Measurements from ENCODE around the gene COL13A1.
A peak's percentile ranks its signal among the peaks of the same experiment; 100 is the strongest.

COL13A1 gene

GRCh38 chr10:69825604-69826003 lies 23.9 kb downstream of the COL13A1 start:
- no peak for DNase-seq

- no peak for DNase-seq
Observed at GRCh38 chr10:69826094-69826493, 24.4 kb downstream of the COL13A1 start.

- DNase-seq, result no peak
Observed at GRCh38 chr10:69826789-69827554, 25.3 kb downstream of the COL13A1 start.

DNA sequence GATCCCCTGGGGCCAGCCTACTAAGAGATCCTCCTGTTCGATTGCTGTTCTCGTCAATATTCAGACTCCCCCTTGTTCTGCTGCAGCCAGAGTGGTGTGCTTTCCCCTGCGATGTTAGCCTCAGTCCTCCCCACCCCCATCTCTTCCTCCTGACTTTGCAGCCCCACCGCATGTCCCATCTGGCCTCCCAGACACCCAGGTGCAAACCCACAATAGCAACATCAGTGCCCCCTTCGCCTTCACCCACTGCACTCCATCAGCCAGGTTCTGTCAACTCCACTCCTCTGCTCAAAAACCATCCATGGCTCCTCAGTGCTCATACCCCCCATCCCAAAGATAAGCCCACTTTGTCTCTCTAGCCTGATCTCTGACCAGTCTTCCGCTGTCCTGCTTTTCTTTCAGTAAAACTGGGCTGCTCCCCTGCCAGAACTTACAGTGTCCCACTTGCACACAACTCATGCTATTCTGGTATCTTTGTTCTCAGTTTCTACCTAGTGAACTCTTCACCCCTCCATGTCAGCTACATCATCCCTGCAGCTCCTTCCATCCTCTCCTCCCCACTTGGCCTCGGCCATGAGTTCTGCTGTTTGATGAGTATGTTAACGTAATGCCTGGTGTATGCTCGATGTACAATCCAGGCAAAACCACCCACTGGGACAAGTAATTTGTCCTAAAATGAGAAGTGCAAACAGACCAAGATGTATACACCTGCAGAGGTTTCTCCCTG lies 26.6 kb downstream of the COL13A1 start:
- no peak for DNase-seq

- no peak for DNase-seq
Observed at GRCh38 chr10:69829775-69830174, 28.1 kb downstream of the COL13A1 start.

GRCh38 chr10:69831231-69831855 lies 29.6 kb downstream of the COL13A1 start:
- no peak for DNase-seq

GRCh38 chr10:69835233-69835632 lies 33.5 kb downstream of the COL13A1 start:
- DNase-seq, result no peak

GRCh38 chr10:69835875-69836730 lies 34.4 kb downstream of the COL13A1 start:
- peak; percentile 14 for DNase-seq

GRCh38 chr10:69836731-69837030 lies 35.0 kb downstream of the COL13A1 start:
- DNase-seq, result no peak

DNA sequence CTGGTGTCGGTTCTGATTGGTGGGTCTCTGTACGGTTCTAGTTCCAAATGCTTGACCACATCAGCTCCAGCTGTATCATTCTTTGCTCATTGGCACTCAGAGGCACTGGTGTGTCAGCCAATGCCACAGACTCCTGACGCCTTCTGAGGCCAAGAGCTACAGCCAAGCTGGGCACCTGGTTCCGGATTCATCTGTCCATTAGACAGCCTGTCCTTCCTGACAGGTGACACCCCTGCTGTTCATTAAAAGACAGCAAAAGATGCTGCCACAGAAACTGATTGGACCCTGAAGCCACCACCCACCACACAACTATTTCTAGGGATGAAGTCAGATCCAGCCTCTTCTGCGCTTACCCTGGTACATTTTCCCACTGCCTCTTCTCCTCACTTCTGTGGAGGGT lies 35.6 kb downstream of the COL13A1 start:
- no peak for DNase-seq

- DNase-seq, result no peak
Observed at GRCh38 chr10:69838418-69838817, 36.7 kb downstream of the COL13A1 start.

GRCh38 chr10:69838853-69839252 lies 37.1 kb downstream of the COL13A1 start:
- DNase-seq, result no peak

- DNase-seq, result no peak
Observed at GRCh38 chr10:69839696-69840345, 38.1 kb downstream of the COL13A1 start.

DNA sequence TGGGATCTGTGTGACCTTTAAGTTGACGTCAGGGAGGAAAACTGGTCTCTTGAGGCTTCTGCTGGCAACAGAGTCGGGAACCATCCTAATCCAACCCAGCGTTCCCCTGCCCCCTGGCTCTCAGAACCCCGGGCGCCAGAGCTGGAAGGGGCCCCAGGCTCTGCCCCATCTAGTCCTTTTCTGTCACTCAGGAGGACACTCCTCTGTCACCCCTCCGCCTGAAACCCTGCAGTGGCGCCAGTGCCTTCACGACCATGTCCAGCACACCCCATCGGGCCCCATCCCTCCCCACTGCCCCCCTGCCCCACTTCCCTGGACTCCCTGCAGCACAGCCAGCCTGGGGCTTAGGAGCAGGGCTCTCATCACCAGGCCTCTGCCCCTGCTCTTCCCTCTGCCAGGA lies 39.1 kb downstream of the COL13A1 start:
- DNase-seq, result no peak

GRCh38 chr10:69842020-69842419 lies 40.3 kb downstream of the COL13A1 start:
- DNase-seq, result no peak

- no peak for DNase-seq
Observed at GRCh38 chr10:69842882-69843281, 41.2 kb downstream of the COL13A1 start.

GRCh38 chr10:69843923-69844322 lies 42.2 kb downstream of the COL13A1 start:
- DNase-seq, result no peak

GRCh38 chr10:69844698-69845097 lies 43.0 kb downstream of the COL13A1 start:
- no peak for DNase-seq

DNA sequence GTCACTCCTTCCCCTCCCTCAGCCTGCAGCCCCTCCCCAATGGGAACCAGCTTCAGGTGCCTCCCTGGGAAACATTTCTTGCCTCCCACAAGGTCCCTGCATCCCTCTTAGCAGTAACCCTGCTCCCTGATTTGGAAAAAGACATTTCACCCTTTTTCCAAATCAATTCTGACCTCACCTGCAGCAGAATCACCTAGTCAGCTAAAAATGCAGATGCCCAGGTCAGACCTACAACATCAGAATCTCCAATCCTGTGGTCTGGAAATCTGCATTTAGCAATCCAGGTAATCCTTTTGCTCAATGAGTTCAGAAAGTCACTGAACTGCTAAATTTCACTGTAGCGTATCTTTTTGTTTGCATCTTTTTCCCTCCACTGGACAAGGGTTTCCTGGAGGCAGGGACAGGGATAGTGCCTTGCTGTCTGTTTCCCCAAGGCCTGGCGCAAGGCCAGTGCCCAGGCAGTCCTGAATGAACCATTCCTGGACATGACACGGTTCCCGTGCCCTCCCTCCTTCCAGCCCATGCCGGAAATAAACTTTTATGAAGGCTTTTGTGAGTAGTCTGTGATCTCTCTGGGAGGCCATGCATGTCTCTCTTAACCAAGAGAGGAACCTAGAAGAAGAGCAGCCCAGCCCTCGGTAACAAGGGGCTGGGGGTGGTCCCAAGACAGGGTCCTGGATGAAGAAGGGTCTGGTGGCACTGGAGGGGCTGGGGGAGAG lies 44.0 kb downstream of the COL13A1 start:
- peak; percentile 52 for DNase-seq

GRCh38 chr10:69846293-69846921 lies 44.7 kb downstream of the COL13A1 start:
- no peak for DNase-seq

GRCh38 chr10:69847458-69847857 lies 45.8 kb downstream of the COL13A1 start:
- DNase-seq, result no peak

- no peak for DNase-seq
Observed at GRCh38 chr10:69847883-69848282, 46.2 kb downstream of the COL13A1 start.

Measured in DMS153 (cell line).